ENCODE data around the gene PAFAH2. TPM values are rescaled to one million over a fixed set of nuclear protein-coding genes. Genes with fewer than 3 reads are reported as not detected.

PAFAH2 gene
- total RNA-seq, 1 donor from 2014 or later: 22.6 TPM

DNA sequence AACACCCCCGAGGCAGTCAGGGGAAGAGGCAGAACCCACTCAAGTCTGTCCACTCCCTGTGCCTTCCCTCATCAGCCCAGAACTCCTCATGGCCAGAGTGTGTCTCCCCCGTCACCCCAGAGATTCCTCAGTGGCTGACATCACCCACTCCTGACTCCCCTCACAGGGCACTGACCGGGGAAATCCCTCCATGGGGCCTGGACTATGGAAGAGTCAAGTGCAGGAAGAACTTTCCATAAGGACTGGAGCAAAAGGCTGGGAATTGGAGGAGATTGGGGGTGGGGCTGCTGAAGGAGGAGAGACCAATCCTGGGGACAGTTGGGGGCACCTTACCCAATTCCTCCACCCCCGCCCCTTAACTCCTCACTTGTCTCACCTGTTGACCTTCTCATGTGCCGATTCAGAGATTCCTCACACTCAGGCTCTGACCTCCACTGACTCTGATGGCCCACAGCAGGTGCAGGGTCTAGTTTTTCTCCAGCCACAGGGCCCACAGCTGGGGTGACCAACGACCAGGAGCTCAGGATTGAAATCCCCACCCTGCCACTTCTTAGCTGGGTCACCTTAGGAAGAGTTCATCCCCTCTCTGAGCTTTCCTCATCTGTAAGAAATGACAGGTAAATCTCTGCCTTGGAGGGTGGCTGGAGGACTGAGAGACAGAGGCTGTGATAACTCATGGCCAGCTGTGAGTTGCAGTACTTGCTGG is 23.2 kb upstream of the PAFAH2 start:
- no peak for DNase-seq
- Histone ChIP-seq H3K27me3 (no peaks in the 10 kb centered on the region), H3K27ac (peak overlapping the region; percentile 13), H3K4me1 (peaks cover 16% of the 10 kb centered on the region), H3K36me3 (no peaks in the 10 kb centered on the region), H3K4me3 (no peak overlapping the region), H3K9me3 (no peaks in the 10 kb centered on the region)
- TF ChIP-seq, protein P1, sequence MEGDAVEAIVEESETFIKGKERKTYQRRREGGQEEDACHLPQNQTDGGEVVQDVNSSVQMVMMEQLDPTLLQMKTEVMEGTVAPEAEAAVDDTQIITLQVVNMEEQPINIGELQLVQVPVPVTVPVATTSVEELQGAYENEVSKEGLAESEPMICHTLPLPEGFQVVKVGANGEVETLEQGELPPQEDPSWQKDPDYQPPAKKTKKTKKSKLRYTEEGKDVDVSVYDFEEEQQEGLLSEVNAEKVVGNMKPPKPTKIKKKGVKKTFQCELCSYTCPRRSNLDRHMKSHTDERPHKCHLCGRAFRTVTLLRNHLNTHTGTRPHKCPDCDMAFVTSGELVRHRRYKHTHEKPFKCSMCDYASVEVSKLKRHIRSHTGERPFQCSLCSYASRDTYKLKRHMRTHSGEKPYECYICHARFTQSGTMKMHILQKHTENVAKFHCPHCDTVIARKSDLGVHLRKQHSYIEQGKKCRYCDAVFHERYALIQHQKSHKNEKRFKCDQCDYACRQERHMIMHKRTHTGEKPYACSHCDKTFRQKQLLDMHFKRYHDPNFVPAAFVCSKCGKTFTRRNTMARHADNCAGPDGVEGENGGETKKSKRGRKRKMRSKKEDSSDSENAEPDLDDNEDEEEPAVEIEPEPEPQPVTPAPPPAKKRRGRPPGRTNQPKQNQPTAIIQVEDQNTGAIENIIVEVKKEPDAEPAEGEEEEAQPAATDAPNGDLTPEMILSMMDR (IDR thresholded peaks at IDR 0.05): no peak
- intact Hi-C loops (cut with DNase I): no loop called here
- ATAC-seq: no peak

DNA sequence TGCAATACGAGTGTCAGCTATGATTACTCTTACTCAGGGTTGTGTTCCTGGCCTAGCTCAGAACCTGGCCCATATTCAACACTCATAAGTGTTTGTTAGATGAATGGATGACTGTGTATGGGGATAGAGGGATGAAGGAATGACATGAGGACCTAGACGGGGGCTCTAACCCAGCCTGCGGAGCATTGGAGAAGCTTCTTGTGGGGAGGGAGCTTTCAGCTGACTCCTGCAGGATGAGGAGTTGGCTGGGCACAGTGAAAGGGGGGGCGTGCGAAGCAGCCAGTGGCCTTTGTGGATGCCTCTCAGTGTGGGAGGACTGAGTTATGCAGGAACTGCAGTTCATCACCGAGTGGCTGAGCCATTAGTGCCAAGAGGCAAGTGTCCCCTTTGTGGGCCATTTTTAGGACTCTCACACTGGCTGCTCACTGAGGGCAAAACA is 22.5 kb upstream of the PAFAH2 start:
- TF ChIP-seq, protein P1 (IDR thresholded peaks at IDR 0.05): no peak
- no peak for DNase-seq
- Histone ChIP-seq H3K27me3 (no peaks in the 10 kb centered on the region), H3K9me3 (no peaks in the 10 kb centered on the region), H3K36me3 (no peaks in the 10 kb centered on the region), H3K27ac (no peak overlapping the region), H3K4me1 (peaks cover 22% of the 10 kb centered on the region), H3K4me3 (no peak overlapping the region)
- no peak for ATAC-seq
- intact Hi-C loops (cut with DNase I): no loop called here

DNA sequence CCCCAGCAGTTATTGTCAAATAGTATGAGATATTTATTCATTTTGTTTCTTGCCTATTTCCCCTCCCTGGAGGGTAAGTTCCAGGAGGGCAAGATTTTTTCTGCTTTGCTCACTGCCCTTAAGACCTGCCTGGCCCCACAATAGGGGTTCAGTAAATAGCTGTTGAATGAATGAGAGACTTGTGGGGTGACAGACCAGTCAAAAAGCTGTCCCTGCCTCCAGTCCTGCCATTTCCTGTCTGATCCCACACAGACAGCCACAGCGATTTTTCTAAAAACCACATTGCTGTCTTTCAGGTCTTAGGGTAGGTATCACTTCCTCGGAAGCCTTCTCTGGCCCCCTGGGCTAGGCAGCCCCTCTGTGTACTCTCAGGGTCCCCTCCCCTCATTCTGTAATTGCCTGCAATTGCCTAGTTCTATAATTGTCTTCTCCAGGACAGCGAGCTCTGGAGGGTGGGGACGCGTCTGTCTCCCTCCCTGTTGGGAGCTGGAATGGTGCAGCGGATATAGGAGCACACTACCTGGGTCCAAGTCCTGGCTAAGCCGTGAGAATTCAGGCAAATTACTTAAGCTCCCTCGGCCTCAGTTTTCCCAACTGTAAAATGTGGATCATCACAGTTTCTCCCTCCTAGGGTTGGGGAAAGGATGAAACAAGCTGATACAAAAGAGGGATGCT is 21.9 kb upstream of the PAFAH2 start:
- Histone ChIP-seq H3K4me1 (peaks cover 22% of the 10 kb centered on the region), H3K4me3 (no peak overlapping the region), H3K36me3 (no peaks in the 10 kb centered on the region), H3K27me3 (no peaks in the 10 kb centered on the region), H3K9me3 (no peaks in the 10 kb centered on the region), H3K27ac (no peak overlapping the region)
- DNase-seq: no peak
- ATAC-seq: no peak
- intact Hi-C loops (cut with DNase I): no loop called here
- TF ChIP-seq, protein P1 (IDR thresholded peaks at IDR 0.05): no peak

GRCh38 chr1:26017606-26018005 is 19.7 kb upstream of the PAFAH2 start:
- Histone ChIP-seq H3K27ac (no peak overlapping the region), H3K9me3 (no peaks in the 10 kb centered on the region), H3K36me3 (no peaks in the 10 kb centered on the region), H3K27me3 (no peaks in the 10 kb centered on the region), H3K4me1 (peaks cover 22% of the 10 kb centered on the region), H3K4me3 (no peak overlapping the region)
- TF ChIP-seq, protein P1 (IDR thresholded peaks at IDR 0.05): no peak
- intact Hi-C loops (cut with DNase I): no loop called here
- no peak for DNase-seq
- no peak for ATAC-seq

- peaks cover 22% of the 10 kb centered on the region for H3K4me1 ChIP-seq
- intact Hi-C loops (cut with DNase I): no loop called here
- peak; percentile 69 for ATAC-seq
- no peaks in the 10 kb centered on the region for H3K9me3 ChIP-seq
- no peaks in the 10 kb centered on the region for H3K27me3 ChIP-seq
- H3K27ac ChIP-seq: no peak overlapping the region
- no peaks in the 10 kb centered on the region for H3K36me3 ChIP-seq
- TF ChIP-seq, protein P1 (IDR thresholded peaks at IDR 0.05): no peak
- no peak overlapping the region for H3K4me3 ChIP-seq
- no peak for DNase-seq
These were observed 19.2 kb upstream of the PAFAH2 start for GRCh38 chr1:26016953-26017545.

All from upper lobe of right lung (tissue), 1 donor.